GM21423 (cell line): ENCODE measurements around the gene SPEF1.

ENCODE experiments used
- ATAC-seq: cut with Tn5 transposase; IDR thresholded peaks from one replicate; pipeline ENCODE4 v1.9.1; 2021; ENCODE audit warnings: mild to moderate bottlenecking, moderate library complexity; ENCODE audit not compliant: unreplicated experiment

SPEF1 gene

DNA sequence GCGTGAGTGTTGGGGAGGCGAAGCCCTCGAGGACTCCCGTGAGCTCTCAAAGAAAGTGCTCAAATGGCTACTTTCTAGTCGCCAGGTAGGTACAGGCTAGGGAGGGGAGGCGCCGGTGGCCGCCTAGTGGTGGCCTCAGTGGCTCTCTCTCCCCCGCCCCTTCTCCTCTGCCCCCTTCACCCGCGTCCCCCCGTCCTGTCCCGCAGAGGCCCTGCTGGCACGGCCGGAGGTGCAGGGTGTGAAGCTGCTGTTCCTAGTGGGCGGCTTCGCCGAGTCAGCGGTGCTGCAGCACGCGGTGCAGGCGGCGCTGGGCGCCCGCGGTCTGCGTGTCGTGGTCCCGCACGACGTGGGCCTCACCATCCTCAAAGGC, 30.0 kb downstream of the SPEF1 start:
- ATAC-seq: no peak

DNA sequence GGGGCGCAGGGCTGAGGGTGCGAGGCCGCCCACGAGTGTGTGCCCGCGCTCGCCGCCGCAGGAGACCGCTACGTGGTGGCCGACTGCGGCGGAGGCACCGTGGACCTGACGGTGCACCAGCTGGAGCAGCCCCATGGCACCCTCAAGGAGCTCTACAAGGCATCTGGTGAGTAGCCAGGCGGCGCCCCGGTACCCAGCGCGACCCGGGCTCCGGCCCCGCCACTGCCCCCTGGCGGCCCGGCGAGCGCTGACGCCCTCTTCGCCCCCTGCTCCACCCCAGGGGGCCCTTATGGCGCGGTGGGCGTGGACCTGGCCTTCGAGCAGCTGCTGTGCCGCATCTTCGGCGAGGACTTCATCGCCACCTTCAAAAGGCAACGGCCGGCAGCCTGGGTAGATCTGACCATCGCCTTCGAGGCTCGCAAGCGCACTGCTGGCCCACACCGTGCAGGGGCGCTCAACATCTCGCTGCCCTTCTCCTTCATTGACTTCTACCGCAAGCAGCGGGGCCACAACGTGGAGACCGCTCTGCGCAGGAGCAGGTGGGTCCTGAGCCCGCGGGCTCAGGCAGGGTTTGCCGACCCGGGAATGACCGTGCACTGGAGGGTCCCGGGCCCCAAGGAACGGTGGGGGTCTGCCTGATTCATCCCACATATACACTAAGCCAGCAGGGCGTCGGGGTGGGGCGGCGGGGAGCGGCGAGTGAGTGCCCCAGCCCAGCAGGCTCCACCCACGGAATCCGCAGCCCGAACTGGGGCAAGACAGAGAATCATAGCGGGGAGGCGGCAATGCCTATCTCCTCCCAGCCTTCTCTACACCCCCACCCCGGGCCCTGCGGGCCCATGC, 31.3 kb downstream of the SPEF1 start:
- ATAC-seq: no peak

DNA sequence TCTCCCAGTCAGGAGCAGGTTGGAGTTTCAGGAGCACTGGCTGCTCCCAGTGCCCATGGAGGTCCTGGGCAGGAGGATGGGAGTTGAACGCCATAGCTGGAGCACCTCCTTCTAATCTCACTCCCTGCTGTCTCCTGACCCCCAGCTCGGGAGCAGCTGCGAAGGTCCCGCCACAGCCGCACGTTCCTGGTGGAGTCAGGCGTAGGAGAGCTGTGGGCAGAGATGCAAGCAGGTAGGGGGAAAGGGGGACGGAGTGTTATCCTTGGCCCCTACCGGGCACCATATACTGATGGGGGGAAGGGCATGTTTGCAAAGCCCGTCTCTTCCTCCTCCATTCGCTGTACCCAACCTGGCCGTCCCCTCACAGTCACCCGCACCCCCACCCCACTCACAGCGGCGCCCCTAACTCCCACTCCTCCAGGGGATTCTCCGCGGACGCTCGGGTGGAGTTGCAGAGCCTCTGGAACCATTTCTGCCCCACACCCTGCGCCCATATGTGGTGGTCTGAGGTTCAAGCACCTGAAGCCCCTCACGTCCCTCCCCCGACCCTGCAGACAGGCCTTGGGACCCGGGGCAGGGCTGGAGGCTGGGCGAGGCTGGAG, 32.1 kb downstream of the SPEF1 start:
- ATAC-seq: no peak

DNA sequence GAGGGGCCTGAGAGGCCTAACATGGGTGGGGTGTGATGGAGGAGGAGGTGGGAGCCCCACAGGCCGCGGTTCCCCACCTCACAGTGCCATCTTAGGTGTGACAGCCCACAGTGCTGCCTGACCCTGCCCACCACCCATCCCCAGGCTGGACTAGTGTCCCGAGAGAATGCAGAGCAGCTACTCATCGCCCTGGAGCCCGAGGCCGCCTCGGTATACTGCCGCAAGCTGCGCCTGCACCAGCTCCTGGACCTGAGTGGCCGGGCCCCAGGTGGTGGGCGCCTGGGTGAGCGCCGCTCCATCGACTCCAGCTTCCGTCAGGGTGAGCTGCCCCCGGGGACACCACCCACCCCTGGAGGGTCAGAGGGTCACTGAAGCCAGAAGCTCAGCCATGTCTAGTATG, 33.2 kb downstream of the SPEF1 start:
- no peak for ATAC-seq

DNA sequence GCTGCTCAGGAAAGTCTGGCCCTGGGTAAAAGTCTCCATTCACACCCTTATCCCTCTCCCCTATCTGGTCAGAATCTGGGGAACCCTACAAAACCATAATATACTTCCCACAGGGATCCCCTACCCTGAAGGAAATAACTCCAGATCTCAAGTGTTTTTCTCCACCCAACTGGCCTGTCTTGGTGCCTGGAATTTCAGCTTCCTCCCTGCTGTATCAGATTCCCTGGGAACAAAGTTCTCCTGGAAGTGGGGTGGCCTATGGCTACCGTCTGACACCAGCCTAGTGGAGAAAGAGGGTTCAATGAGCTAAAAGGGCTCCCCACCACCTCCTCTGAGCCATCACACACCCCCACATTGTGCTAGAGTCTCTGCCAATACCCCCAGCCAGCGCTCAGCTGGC, 33.8 kb downstream of the SPEF1 start:
- no peak for ATAC-seq

DNA sequence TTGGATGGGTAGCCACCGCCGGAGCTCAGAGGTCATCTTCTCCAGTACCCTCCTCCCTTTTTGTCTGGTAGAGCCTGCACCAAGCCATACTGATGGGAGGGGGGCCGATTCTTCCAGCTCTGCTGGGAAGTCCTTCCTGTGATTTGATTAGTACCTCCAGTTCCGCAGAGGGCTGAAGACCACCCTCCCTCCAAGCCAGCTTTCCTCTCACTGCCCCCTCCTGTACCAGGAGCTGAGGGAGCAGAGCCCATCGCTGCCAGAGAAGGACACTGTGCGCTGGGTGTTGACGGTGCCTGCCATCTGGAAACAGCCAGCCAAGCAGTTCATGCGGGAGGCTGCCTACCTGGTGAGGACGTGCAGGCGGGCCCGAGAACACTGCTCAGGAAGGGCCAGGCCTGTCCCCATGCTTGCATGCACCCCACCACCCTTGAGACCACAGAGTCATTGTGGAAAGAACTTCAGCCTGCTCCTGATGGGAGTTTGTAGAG, 35.5 kb downstream of the SPEF1 start:
- ATAC-seq: no peak

DNA sequence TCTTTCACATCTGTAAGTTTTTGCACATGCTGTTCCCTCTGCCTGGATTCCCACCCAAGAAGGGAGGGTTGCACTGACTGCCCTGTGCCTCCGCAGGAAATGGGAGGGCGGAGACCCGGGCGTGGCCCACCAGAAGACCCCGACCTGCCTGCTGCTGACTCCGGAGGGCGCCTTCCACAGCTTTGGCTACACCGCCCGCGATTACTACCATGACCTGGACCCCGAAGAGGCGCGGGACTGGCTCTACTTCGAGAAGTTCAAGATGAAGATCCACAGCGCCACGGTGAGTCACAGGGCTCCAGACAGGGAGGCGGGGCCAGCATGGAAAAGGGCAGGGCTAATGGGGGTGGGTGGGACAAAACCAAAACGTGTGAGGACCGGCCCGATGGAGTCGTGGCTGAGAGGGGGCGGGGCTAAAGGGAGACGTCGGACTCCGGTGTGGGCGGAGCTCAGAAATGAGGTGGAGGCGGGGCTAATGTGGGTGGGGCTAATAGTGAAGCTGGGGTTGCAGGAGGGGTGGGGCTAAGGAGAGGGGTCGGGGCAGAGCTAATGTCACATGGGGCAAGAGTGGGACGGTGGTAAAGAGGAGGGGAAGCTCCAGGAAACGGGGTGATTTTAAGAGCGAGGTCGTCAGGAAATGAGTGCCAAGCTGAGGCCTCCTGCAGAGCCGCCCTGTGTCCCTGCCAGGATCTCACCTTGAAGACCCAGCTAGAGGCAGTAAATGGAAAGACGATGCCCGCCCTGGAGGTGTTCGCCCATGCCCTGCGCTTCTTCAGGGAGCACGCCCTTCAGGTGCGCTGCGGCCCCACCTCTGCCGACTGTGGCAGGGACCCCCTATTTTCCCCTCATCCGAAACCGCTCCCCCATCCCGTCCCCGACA, 36.2 kb downstream of the SPEF1 start:
- no peak for ATAC-seq

DNA sequence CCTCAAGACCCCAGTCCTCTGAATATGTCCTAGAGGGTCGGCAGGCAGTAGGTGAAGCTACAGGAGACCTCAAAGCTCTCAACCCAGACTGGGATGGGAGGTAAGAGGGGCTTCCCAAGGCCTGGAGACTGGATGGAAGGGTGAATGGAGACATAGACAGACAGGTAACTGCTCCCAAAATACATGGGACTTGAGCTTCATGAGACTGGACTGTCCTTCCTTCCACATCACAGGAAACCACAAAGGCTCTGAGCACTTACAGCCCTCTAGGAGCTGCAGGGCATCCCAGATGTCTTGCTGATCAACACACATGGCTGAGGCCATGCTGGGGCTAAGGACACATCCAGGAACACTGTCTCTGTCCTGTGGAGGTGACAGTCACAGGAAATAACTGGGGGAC, 37.2 kb downstream of the SPEF1 start:
- ATAC-seq: no peak

DNA sequence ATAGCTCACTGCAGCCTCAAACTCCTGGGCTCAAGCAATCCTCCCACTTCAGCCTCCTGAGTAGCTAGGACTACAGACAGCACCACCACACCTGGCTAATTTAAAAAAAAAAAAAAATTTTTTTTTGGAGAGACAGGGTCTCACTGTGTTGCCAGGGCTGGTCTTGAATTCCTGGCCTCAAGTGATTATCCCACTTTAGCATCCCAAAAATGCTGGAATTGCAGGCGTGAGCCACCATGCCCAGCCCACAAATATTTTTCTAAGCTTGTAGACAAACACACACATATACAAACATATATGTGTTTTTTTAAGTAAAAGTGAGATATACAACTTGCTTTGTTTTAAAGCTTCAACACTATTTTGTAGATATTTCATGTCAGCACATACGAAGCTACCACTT, 38.0 kb downstream of the SPEF1 start:
- ATAC-seq: no peak

DNA sequence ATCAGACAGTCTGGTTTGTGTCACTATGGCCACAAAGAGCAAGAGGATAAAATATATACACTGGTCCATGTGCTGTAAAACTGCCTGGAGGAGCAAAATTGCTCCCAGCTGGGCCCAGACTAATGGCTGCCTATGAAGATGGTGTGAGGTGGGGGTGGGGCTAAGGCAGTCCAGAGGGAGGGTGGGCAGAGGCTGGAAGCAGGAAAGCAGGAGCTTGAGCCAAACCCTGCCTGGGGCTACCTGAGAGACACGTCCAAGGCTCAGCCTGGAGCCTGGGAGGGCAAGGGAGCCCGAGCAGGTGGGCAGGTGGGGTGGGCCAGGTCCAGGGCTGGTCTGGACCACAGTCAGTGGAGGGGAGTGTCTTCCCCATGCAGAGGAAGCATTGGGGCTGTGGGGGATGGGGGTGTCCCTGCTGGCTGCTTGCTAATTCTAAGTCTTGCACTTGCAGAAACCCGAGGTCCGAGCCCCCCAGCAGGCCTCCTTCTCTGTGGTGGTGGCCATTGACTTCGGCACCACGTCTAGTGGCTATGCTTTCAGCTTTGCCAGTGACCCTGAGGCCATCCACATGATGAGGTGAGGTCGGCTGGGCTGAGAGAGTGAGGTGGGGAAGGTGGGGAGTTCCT, 39.3 kb downstream of the SPEF1 start:
- no peak for ATAC-seq

DNA sequence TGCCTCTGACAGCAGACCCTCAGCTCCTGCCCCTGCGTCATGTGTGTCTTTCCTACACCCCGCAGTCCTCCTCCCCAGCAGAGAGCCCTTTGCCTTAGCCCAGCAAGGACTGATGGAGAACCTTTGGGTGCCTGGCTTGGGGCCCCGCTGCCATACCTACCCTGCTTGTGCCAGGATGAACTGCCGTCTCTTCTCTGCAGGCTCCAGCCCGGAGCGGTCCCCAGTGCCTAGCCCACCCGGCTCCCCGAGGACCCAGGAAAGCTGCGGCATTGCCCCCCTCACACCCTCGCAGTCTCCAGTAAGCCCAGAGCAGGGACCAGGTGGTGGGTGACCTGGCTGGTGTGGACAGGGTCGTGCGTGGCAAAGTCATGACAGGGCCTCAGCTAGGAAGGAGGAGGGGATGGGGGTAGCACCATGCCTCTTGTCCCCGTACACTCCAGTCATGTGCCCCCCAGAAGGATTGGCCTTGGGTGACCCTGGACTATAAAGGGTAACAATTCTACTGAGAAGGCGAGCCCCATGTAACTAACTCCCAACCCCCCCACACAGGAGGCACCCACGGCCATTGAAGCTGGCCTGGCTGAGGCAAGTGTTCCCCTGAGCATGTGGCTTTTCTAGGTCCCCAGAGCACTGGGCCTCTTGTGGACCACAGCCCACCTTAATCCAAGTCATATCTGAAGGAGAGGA, 40.5 kb downstream of the SPEF1 start:
- ATAC-seq: no peak

DNA sequence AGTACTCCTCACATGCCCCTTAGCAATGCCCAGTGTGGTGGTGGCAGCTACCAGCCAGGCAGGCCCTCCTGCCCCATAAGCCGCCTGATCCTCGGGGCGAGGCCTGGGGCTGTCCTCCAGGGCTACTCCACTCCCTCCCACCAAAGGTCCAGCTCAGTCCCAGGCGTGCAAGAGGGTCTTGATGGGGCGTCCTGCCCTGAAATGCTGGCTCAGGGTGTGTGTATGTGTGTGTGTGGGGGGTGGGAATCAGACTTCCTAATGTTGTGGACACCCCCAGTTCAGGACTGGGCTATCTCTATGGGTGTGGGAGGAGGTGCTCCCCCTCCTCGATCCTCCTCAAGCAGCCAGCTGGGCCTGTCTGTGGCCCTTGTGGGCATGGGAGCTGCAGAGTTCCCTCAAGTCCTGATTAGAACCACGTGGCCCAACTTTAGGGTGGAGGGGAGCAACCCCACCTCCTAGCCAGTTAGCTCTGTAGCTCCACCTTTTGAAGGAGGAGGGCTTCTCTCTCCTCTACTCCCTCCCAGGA, 41.3 kb downstream of the SPEF1 start:
- no peak for ATAC-seq

DNA sequence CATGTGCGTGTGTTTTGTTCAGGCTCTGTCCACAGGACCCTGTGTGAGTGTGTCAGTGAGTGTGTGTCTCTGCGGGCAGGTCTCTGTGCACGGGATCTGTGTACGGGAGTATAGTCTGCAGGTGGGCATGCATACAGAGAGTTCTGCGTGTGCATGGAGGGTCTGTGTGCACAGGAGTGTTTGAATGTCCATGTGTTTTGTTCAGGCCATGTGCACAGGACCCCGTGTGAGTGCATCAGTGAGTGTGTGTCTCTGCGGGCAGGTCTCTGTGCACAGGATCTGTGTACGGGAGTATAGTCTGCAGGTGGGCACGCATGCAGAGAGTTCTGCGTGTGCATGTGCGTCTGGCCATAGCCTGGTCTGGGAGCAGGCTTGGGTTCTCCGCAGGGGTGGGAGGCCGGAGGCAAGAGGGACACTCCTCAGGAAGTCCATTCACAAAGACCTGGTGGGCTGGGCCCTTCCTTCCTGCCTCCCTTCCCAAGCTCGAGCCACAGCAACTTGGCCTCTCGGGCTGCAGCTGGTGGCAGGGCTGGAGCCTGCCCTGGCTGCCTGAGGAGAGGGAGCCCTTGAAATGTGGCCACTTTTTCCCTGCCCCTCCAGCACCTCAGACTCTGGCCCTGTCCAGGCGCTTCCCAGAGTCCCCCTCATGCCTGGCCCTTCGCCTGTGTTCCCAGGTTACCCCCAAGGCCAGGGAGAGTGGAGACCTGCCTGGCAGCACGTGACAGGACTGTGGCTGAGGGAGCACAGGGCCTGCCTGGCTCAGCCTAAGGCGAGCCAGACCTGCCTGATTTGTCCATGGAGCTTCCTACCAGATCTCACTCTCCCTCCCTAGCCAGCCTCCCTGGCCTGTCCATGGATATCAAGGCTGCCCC, 42.0 kb downstream of the SPEF1 start:
- no peak for ATAC-seq

DNA sequence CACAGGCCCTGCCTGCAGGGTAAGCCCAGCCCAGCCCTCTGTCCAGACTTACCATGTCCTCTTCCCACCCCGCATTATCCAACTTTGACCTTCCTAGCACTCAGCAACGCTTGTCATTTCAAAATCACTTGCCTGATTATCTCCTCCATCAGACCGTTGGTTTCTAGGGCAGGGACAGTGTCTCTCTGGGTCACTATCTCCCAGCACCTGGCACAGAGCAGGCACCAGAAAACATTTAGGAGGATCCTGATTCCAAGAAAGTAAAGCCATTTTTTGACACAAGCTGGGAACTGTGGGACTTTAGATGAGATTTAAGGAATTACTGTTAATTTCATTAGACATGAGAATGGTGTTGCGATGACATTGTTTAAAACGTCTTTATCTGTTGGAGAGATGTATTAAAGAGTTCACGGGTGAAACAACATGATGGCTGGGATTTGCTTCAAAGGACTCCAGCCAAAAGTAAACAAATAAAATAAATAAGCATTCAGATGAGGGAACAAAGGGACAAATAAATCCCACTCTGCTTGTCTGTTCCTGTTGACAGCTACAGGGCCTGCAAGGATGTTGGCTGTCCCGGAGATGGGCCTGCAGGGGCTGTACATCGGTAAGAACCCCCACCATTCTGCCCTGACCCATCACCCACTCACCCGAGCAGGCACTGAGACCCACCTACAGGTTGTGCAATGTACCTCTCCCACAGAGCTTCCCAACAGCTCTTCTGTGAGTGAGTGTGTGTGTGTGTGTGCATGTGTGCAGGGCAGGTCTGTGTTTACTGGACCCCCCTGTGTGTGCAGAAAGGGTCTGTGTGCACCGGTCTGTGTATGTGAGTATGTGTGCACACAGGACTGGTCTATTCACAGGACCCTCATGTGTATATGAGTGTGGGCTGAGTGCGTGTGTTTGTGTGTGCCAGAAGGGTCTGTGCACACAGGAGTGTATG, 42.9 kb downstream of the SPEF1 start:
- no peak for ATAC-seq

DNA sequence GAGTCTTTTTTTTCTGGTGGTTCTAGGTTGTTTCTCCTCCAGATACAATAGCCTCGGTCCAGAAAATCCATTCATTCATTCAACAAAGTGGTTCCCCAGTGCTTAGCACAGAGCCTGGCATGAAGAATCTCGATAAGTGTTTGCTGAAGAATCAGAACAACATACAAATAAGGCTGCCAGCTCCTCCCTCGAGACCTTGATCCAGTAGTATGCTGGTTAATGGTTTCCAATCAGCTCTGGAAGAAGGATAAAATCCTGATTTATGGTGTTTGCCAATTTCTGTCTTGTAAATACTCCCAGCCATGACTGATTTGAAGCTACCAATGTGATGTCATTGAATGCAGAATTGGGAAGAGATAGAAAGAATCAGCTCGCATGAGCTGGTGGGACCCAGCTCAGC, 45.5 kb downstream of the SPEF1 start:
- ATAC-seq: no peak

DNA sequence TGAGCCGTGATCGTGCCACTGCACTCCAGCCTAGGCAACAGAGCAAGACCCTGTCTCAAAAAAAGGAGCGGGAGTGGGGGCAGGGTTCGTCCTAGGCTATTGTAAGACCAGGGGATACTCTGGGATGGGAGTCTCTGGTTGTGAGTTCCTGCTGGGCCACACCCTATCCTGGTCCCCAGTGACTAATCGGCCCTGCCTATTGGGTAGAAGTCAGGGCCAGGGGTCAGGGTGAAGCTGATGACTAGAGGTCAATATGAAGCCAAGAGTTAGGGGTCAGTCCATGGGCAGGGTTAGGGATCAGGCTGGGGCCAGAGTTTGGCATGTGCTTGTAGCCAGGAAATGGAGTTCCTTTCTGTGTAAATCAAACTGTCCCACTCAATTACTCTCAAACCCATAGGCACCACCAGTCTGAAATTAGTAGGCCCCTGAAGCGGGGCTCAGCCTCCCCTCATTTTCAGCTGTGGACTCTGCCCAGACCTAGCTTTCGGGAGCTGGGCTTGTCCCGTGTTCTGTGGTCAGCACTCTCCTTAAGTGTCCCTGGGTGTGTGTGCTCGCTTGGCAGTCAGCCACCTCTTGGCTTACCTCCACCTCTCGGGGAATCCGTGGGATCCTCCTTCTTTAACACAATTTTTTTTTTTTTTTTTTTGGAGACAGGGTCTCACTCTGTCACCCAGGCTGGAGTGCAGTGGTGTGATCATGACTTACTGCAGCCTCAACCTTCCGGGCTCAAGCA, 47.0 kb downstream of the SPEF1 start:
- no peak for ATAC-seq

DNA sequence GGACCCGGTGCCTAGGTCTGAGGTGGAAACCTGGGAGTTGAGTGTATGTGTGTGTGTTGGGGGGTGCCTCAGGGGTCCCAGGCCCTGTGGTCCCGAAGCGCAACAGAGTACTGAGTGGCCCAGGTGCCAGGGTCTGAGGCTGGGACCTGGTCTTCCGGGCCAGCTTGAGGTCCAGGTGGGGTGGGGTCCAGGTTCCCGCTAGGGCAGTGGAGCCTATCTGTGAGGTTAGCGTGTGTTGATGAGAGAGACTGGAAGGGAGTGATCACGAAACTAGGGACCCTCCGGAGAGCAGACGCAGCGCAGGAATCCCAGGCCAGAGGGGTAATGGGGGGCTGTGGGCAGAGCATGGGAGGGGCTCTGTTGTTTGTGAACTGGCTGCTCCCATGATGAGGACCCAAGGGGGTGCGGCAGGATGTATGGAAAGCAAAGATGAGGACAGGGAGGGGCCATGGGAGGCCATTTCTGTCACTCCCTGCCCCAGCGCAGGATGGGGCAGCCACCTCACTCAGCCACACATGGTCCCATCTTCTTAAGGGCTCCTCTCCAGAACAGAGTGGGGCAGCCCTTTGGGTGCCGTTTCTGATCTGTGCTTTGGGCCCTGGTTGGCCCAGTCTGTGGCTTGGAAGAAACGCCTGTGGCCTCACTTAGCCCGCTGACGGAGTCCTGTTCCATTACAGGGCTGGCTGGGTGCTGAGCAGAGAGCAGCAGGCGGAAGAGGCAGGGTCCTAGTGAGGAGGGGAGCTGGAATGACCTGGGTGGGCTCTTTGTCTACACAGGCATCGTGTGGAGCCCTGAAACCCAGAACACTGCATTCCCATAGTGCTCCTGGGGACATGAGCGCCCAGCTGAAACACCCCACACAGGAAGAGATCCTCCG, 47.9 kb downstream of the SPEF1 start:
- no peak for ATAC-seq
